Measurements from ENCODE around the gene EIF1AD.
"Not testable (repeated sequence)": the region's sequence is repeated elsewhere in the genome, so short reads cannot be mapped to it uniquely, and the experiment has no call there.

Gene EIF1AD

DNA sequence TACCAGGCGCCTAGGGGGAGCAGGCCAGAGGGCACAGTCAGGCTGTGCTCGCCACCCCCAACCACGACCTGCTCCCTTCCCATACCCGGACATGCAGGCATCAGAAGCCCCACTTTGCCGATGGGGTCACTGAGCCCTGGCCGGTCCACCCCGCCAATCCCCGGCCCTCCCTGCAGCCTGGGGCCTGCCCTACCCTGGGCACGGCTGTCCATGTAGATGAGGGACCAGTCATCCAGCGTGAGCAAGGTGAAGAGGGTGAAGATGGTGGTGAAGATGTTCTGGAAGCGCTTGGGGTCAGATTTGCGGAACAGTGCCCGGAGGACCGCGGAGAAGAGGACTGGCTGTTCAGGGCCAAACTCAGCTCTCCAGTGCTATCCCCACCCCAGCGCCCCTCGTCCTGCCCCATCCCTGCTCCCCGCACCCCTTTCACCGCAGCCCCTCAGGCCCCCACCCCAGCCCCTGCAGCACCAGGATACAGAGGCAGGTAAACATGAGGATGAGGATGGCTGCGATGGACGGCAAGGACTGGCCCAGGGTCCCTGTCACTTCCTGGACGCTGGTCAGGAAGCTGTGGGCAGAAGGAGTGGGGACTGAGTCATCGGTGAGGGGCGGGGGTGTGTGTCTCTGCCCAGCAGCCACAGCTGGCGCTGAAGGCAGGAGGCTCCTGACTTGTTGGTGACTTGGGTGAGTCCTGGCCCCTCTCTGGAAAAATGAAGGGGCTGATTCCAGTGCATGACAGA lies 18.8 kb upstream of the EIF1AD start:
- DNase-seq = peak; percentile 86 to 92 (median 90)

DNA sequence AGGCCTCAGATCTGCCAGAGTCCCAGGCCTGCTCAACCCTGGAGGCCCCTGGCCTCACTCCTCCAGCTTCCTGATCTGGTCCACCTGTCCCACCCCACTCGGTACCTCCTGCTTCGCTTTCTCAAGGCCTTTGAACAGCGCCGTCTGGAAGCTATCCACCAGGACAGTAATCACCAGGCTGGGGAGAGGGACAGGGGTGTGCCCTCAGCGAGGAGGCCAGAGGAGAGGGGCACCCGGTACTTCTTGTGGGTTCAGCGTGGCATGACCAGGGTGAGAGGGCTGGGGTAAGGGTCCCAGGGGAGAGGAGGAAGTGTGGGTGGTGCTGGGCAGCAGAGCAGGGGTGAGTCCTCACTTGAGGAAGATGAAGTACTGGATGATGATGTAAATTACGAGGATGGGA lies 18.3 kb upstream of the EIF1AD start:
- peak in 1 of 3 donors; percentile 14 for DNase-seq

DNA sequence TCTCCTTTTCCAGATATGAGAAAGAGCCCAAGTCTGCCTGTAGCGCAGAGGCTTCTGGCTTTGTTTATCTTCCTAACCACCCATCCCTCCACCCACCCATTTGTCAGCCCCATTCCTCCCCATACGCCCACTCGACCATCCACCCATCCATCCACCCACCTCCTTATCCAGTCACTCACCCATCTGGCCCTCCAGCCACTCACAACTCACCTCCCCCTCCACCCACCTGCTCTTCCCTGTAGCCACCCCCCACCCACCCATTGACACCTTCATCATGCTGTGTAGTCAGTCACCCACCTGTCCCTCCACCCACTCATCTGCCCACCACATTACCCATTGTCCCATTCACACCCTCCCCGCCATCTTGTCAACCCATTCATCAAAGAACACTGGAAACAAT lies 15.4 kb upstream of the EIF1AD start:
- DNase-seq = no peak

GRCh38 chr11:66016793-66017177 lies 14.8 kb upstream of the EIF1AD start:
- peak in 1 of 3 donors; percentile 8 for DNase-seq

- DNase-seq = peak in 1 of 3 donors; percentile 15
Observed at GRCh38 chr11:66015936-66016792, 14.2 kb upstream of the EIF1AD start.

DNA sequence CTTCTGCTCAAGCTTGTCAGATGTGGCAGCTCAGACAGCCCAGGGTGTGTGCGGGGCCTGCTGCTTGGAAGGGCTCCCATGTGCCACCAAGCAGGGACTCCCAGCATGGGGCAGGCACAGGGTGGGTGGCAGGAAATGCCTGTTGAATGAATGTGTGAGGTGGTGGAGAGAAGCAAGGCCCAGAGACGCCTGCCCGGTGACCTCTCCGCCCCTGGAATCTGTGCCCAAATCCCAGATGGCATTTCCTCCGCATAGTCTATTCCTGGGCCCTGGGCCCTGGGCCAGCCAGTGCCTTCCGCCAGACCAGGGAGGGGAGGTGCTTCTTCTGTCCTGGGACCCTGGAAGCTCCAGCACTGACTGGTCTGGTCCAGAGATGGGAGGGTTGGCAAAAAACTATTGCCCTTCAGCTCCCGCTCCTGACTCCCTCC lies 13.5 kb upstream of the EIF1AD start:
- DNase-seq = peak in 1 of 3 donors; percentile 5

- peak in 1 of 3 donors; percentile 16 for DNase-seq
Observed at GRCh38 chr11:66014804-66015453, 13.0 kb upstream of the EIF1AD start.

- no peak for DNase-seq
Observed at GRCh38 chr11:66013762-66014100, 11.8 kb upstream of the EIF1AD start.

DNA sequence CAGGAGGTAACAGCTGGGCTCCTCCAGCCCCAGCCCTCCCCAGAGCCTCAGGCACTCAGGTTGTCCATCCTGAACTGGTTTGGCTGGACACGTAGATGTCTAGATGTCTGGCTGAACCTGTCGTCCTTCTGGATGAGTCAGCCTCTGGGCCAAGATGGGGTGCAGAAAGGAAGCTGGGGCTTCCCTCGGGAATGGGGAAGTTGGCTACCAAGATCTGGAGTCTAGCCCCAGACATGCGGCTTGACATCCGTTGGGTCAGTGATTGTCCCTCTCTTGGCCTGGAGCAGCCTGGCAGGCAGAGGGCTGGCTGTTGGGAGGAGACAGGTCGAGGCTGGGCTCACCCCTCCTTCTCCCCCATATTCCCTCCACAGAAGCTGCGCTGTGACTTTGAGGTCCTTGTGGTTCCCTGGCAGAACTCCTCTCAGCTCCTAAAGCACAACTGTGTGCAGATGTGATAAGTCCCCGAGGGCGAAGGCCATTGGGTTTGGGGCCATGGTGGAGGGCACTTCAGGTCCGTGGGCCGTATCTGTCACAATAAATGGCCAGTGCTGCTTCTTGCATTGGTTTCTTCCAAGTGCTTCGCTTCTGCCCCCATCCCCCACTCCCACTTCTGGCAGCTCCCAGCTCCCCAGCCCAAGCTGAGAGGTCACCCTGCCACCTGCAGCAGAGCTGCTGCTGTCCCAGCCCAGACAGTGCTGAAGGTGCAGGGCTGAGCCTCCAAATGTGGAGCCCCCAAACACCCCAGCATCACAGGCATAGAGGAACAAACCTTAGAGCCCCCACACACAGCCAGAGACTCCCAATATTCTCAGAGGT lies 11.2 kb upstream of the EIF1AD start:
- DNase-seq = peak; percentile 90 to 91 (median 90)

- DNase-seq = no peak
Observed at GRCh38 chr11:66012371-66012945, 10.5 kb upstream of the EIF1AD start.

DNA sequence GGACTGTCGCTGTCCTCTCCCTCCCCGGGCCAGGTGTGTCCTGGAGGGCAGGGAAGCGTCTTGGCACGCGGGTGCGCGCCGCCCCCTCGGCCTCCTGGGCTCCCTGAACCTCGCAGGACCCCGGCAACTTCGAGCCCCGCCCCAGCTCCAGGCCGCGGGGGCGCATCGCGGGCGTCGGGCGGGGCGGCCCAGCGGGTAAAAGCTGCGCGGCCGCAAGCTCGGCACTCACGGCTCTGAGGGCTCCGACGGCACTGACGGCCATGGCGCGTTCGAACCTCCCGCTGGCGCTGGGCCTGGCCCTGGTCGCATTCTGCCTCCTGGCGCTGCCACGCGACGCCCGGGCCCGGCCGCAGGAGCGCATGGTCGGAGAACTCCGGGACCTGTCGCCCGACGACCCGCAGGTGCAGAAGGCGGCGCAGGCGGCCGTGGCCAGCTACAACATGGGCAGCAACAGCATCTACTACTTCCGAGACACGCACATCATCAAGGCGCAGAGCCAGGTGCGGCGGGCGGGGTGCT lies 9.9 kb upstream of the EIF1AD start, which contains the start of gene CST6:
Gene CST6 (plus strand): TSS at position 224 of the 519 bp plus-strand sequence. CDS start 37 bp downstream, at position 261.
- no peak for DNase-seq

GRCh38 chr11:66011239-66011784 lies 9.4 kb upstream of the EIF1AD start:
- DNase-seq = peak in 1 of 3 donors; percentile 18

- not testable (repeated sequence) for DNase-seq
Observed at GRCh38 chr11:66010036-66010435, 8.1 kb upstream of the EIF1AD start.

DNA sequence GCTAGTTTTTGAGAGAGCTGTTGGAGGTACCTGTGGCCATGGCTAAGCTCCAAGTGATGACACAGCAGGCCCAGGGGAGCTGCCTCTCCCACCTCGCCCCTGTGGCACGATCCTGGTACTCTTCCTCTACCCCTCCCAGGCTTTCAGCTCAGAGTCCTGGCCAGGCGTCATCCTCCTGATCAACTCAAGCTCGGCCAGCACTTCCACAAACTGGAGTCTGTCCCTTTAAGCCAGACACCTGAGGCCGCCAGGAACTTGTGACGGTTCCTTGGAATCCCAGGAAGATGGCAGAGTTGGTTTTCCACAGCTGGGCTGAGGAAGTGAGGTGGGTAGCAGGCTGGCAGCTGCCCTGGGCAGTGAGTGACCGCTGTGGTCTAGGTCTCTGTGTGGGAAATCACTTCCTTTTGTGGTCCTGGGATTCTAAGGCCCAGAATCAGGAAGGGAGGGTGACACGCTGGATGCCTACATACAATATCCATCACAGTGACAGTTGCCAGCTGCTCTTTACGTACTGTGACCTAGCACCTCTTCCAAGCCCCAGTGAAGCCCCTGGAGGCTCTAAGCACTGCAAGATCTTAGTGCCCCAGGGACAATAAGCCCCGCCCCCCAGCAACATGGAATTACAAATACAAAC lies 6.6 kb upstream of the EIF1AD start:
- DNase-seq = peak; percentile 29 to 37 (median 37)

- no peak for DNase-seq
Observed at GRCh38 chr11:66008095-66008467, 6.1 kb upstream of the EIF1AD start.

DNA sequence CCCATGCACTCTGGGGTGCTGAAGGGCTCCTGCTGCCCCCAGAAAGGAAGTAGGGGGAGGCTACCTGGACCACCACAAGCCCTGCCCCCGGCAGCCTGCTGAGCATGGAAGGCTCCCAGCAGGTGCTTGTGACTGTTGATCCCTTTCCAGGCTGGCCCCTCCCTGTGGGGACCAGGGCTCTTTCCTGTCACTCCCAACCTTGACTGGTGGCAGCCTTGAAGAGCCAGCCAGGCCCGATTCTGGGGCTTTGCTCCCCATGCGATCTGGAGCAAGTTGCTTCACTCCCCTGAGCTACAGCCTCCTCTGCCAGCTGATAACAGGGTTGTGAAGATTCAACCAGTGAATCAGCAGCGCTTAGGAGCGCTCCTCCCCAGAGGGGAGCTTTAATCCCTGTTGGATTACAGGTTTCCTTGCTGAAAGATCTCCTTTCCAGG lies 5.3 kb upstream of the EIF1AD start:
- DNase-seq = no peak

GRCh38 chr11:66006891-66007176 lies 4.9 kb upstream of the EIF1AD start:
- no peak for DNase-seq

GRCh38 chr11:66006134-66006890 lies 4.4 kb upstream of the EIF1AD start:
- DNase-seq = no peak

DNA sequence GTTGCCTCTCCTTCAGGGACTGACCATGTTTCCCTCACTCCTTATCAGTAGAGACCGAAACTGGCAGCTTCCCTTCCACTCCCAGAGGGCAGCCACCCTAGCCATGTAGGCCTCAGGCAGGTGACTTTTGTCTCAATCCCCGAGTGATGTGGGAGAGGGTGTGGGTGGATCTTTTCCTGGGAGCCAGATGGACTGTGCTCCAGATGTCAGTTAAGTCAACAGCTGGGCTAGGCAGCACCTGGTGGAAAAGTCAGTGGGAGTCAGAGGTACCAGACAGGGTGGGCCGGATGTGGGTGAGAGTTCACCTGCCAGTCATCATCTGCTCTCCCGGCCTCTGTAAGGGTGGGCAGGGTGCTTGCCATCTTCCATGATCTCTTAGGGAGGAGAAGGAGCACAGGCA lies 2.2 kb upstream of the EIF1AD start:
- no peak for DNase-seq

DNA sequence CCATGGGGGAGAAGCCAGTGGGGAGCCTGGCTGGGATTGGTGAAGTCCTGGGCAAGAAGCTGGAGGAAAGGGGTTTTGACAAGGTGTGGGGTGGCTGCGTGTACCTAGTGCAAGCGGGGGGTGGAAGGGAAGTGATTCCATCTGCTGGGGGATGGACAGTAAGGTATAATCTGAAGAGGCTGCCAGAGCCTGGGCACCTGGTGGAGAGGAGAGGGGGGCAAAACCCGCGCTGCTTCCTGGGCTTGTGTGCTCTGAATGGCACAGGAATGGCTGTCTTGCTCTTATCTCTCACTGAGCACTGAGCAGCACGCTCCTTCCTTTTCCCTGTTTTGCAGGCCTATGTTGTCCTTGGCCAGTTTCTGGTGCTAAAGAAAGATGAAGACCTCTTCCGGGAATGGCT lies 1.3 kb upstream of the EIF1AD start:
- DNase-seq = no peak

Data from suppressor macrophage treated with lipopolysaccharide for 1 hour (primary cell).